NCI-H510A (cell line): ENCODE data around the gene ADGRB2.

Experiments
- DNase-seq: peaks from one replicate; lab custom pipeline; 2025; lab: John Stamatoyannopoulos, UW

The ADGRB2 gene

DNA sequence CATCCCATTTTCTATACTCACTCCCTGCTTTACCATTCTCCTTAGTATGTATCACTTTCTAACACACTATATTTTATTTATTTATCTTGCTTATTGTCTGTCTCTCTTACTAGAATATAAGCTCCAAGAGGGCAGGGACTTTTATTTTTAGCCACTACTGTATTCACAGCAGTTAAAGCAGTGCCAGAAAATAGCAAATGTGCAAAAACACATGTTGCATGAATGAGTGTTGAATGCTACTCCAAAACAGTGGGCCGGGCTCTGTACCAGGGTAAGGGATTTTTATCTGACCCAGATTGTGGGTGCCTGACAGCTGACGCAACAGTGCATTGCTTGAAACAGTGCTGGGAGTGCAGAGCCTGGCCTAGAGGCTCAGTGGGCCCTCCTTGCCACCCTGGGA lies 85.0 kb downstream of the ADGRB2 start:
- no peak for DNase-seq

GRCh38 chr1:31678681-31679080 lies 85.5 kb downstream of the ADGRB2 start:
- no peak for DNase-seq

GRCh38 chr1:31677949-31678348 lies 86.2 kb downstream of the ADGRB2 start:
- DNase-seq: no peak

GRCh38 chr1:31677401-31677800 lies 86.7 kb downstream of the ADGRB2 start:
- DNase-seq: no peak
